ENCODE measurements around the gene RASA2.

DNA sequence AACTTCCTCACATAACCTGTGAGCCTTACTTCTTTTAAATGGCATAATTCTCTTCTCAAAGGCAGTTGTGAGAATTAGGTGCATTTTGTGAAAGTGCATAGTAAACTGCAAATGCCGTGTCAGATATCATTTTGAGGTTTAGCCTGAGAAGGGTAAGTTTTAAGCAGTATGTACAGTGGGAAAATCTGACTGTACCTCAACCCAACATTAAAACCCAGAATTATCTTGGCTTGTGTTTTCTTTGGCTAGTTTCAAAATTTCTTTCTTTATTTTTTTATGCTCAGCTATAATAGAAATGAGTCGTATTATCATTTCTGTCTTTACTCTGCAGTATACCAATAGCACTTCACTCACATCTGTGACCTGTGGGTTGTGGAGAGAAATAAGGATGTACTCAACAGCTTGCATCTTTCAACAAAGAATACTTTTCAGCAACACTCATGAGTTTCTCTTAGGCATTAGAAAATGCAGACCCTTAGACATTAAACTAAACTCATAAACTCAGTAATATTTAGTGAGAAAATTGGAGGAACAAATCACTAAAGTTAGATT is 65.7 kb downstream of the RASA2 start:
- TF ChIP-seq TAF1 (IDR thresholded peaks at IDR 0.05; ENCODE audit: low read depth, low read length), result no peak
- TF ChIP-seq POLR2A (IDR thresholded peaks at IDR 0.05; ENCODE audit: low read depth, low read length), result no peak
- no peak for TF ChIP-seq POLR2AphosphoS5 (IDR thresholded peaks at IDR 0.05; ENCODE audit: low read depth, low read length)
- TF ChIP-seq POU2F2 (IDR thresholded peaks at IDR 0.05; ENCODE audit: low read depth, low read length), result no peak
- TF ChIP-seq SPI1 (IDR thresholded peaks at IDR 0.05; ENCODE audit: low read depth, low read length), result no peak
- no peak for TF ChIP-seq PAX5 (IDR thresholded peaks at IDR 0.05; ENCODE audit: insufficient read depth, low read length, severe bottlenecking)
